IPS-15b (cell line): ENCODE results near the gene TRIM54.
"Not testable (repeated sequence)": the region's sequence is repeated elsewhere in the genome, so short reads cannot be mapped to it uniquely, and the experiment has no call there.

Experiments
- H3K27me3 ChIP-seq: one replicate; pipeline ENCODE4 v1.6.1; 2013; ENCODE audit warnings: low read length; ENCODE audit not compliant: control insufficient read depth, insufficient read depth
- H3K36me3 ChIP-seq: one replicate; pipeline ENCODE4 v1.6.1; 2013; ENCODE audit warnings: low read length; ENCODE audit not compliant: control insufficient read depth, insufficient read depth
- H3K4me1 ChIP-seq: one replicate; pipeline ENCODE4 v1.6.1; 2013; ENCODE audit warnings: mild to moderate bottlenecking, low read length; ENCODE audit not compliant: control insufficient read depth, insufficient read depth
- H3K4me3 ChIP-seq: one replicate; pipeline ENCODE4 v1.5.1; 2013; ENCODE audit warnings: low read depth, low read length
- H3K9ac ChIP-seq: one replicate; pipeline ENCODE4 v1.6.1; 2013; ENCODE audit warnings: low read depth, mild to moderate bottlenecking, low read length
- H3K9me3 ChIP-seq: one replicate; pipeline ENCODE4 v1.6.1; 2013; ENCODE audit warnings: mild to moderate bottlenecking, low read length; ENCODE audit not compliant: control insufficient read depth, insufficient read depth

Gene TRIM54

GRCh38 chr2:27294928-27295327 is 12.7 kb downstream of the TRIM54 start:
- Histone ChIP-seq H3K4me3 (no peak overlapping the region), H3K36me3 (no peaks in the 10 kb centered on the region), H3K9me3 (no peaks in the 10 kb centered on the region), H3K9ac (no peak overlapping the region), H3K4me1 (peaks cover 2% of the 10 kb centered on the region), H3K27me3 (no peaks in the 10 kb centered on the region)

DNA sequence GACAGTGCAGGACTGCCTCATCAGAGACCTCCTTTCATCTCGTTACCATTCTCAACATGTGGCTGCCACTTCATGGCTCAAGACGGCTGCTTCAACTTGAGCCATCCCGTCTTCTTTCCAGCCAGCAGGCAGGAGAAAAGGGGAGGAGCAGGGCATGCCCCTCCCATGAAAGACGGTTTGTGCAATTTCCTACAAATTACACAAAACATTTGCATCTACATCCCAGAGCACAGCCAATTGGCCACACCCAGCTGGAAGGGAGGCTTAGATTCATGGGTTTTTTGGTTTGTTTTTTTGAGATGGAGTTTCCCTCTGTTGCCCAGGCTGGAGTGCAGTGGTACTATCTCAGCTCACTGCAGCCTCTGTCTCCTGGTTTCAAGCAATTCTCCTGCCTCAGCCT is 14.3 kb downstream of the TRIM54 start:
- no peak overlapping the region for H3K9ac ChIP-seq
- no peaks in the 10 kb centered on the region for H3K36me3 ChIP-seq
- no peaks in the 10 kb centered on the region for H3K27me3 ChIP-seq
- H3K4me3 ChIP-seq = no peak overlapping the region
- H3K9me3 ChIP-seq = no peaks in the 10 kb centered on the region
- H3K4me1 ChIP-seq = peaks cover 2% of the 10 kb centered on the region

- H3K9me3 ChIP-seq = no peaks in the 10 kb centered on the region
- no peak overlapping the region for H3K4me3 ChIP-seq
- H3K36me3 ChIP-seq = no peaks in the 10 kb centered on the region
- no peaks in the 10 kb centered on the region for H3K4me1 ChIP-seq
- H3K9ac ChIP-seq = no peak overlapping the region
- H3K27me3 ChIP-seq = no peaks in the 10 kb centered on the region
Measured at GRCh38 chr2:27297195-27297594, 15.0 kb downstream of the TRIM54 start.

- no peaks in the 10 kb centered on the region for H3K9me3 ChIP-seq
Measured at GRCh38 chr2:27298391-27299080, 16.3 kb downstream of the TRIM54 start.

DNA sequence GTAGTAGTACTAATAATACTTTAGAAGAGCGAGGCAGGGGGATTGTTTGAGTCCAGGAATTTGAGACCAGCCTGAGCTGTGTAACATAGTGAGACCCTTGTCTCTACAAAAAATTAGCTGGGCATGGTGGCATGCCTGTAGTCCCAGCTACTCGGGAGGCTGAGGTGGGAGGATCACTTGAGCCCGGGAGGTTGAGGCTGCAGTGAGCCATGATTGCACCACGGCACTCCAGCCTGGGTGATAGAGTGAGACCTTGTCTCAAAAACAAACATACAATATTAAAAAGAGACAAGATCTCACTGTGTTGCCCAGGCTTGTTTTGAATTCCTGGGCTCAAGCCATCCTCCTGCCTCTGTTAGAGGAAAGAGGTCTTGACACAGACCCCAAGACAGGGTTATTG is 18.4 kb downstream of the TRIM54 start:
- H3K4me3 ChIP-seq, H3K9me3 ChIP-seq, H3K36me3 ChIP-seq, H3K4me1 ChIP-seq, H3K9ac ChIP-seq: not testable (repeated sequence)
- H3K27me3 ChIP-seq = peaks cover 13% of the 10 kb centered on the region

More at GRCh38 chr2:27298391-27299080, 16.3 kb downstream of the TRIM54 start:
- Histone ChIP-seq H3K27me3 (no peaks in the 10 kb centered on the region), H3K36me3 (no peaks in the 10 kb centered on the region), H3K4me1 (no peaks in the 10 kb centered on the region), H3K9ac (no peak overlapping the region), H3K4me3 (no peak overlapping the region)

- no peak overlapping the region for H3K4me3 ChIP-seq
- H3K36me3 ChIP-seq = no peaks in the 10 kb centered on the region
- no peak overlapping the region for H3K9ac ChIP-seq
- H3K27me3 ChIP-seq = peaks cover 40% of the 10 kb centered on the region
- H3K4me1 ChIP-seq = no peaks in the 10 kb centered on the region
- no peaks in the 10 kb centered on the region for H3K9me3 ChIP-seq
Measured at GRCh38 chr2:27303093-27304025, 21.1 kb downstream of the TRIM54 start.

DNA sequence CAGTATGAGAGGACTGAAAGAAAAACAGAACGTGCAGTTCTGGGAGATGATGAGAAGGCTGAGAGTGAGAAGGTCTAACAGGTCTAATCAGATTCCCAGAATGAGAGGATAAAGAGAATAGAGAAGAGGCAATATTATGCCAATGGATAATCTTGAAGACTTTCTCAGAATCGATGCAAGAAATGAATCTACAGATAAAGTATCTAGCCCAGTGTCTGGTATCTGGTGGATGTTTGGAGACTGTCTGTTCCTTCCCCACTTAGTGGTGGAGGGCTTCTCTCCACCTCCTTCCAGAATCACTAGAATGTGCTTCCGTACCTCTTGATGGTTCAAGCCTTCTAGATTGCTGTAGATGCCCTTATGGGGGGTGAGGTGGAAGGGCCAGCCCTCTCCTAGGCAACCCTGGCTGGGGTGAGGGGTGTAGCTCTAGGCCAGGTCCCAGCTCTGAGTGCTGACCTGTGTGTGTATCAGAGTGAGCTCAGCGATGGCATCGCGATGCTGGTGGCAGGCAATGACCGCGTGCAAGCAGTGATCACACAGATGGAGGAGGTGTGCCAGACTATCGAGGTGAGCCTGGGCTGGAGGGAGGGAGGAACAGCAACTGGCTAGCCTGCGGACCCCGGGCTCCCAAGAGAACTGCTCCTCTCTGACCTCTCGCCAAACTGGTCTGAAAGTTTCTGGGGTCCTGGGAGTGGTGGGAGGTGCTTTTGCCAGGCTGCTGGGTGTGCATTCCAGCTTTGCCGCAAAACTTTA is 22.4 kb downstream of the TRIM54 start:
- no peak overlapping the region for H3K4me3 ChIP-seq
- H3K4me1 ChIP-seq = no peaks in the 10 kb centered on the region
- H3K9me3 ChIP-seq = no peaks in the 10 kb centered on the region
- no peak overlapping the region for H3K9ac ChIP-seq
- peaks cover 50% of the 10 kb centered on the region for H3K27me3 ChIP-seq
- H3K36me3 ChIP-seq = no peaks in the 10 kb centered on the region

GRCh38 chr2:27305516-27305915 is 23.3 kb downstream of the TRIM54 start:
- Histone ChIP-seq H3K36me3 (no peaks in the 10 kb centered on the region), H3K4me3 (no peak overlapping the region)

DNA sequence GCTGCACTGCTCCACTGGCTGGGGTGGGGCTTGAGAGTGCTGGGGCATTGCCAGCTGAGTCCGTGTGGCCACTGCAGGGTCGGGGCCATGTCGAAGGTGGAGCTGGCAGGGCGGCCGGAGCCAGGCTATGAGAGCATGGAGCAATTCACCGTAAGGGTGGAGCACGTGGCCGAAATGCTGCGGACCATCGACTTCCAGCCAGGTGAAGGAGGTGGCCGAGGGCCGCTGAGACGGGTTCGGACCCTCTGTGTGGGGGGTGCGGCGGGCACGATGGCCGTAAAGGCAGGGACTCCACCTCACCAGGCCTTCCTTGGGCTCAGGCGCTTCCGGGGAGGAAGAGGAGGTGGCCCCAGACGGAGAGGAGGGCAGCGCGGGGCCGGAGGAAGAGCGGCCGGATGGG is 23.9 kb downstream of the TRIM54 start:
- no peaks in the 10 kb centered on the region for H3K9me3 ChIP-seq
- peak overlapping the region; percentile 43 for H3K4me3 ChIP-seq
- no peaks in the 10 kb centered on the region for H3K4me1 ChIP-seq
- peaks cover 50% of the 10 kb centered on the region for H3K27me3 ChIP-seq
- H3K36me3 ChIP-seq = no peaks in the 10 kb centered on the region
- H3K9ac ChIP-seq = no peak overlapping the region

More at GRCh38 chr2:27305516-27305915, 23.3 kb downstream of the TRIM54 start:
- Histone ChIP-seq H3K4me1 (no peaks in the 10 kb centered on the region), H3K9me3 (no peaks in the 10 kb centered on the region), H3K9ac (no peak overlapping the region), H3K27me3 (peaks cover 50% of the 10 kb centered on the region)

DNA sequence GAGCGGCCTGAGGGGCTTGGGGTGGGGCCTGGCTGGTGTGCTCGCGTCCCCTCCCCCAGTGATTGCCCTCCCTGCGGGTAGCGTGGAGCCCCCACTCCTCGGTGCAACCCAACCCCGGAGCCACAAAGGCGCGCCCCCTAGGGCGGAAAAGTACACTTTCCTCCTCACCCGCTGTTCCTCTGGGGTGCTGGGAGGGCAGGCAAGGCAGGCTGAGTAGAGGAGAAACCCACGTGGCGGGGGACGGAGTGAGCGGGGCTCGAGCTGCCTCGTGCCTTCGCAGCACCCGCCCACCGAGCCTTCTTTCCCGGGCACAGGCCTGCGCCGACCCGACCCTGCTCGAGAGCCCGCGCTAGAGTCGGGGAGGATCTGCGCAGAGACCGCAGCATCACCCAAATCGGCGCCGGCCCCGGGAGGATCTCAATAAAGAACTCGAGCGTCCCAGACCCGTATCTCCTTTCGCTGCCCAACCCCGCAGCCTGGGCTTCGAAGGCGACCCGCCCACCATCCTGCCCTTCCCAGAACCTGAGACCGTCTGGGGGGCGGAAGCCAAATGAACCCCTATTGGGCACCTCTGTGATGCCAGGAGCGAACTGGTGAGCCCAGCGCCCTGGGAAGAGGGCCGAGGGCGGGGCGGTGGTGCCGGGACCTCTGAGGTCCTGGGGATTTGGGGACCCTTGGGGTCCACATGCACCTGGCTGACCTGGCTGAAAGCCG is 24.5 kb downstream of the TRIM54 start:
- no peaks in the 10 kb centered on the region for H3K36me3 ChIP-seq
- H3K27me3 ChIP-seq = peaks cover 50% of the 10 kb centered on the region
- no peaks in the 10 kb centered on the region for H3K4me1 ChIP-seq
- H3K9ac ChIP-seq = no peak overlapping the region
- no peaks in the 10 kb centered on the region for H3K9me3 ChIP-seq
- peak overlapping the region; percentile 43 for H3K4me3 ChIP-seq

GRCh38 chr2:27307287-27307544 is 25.0 kb downstream of the TRIM54 start:
- H3K4me3 ChIP-seq = peak overlapping the region; percentile 43
- H3K4me1 ChIP-seq = no peaks in the 10 kb centered on the region
- no peak overlapping the region for H3K9ac ChIP-seq
- H3K36me3 ChIP-seq = no peaks in the 10 kb centered on the region
- no peaks in the 10 kb centered on the region for H3K9me3 ChIP-seq
- H3K27me3 ChIP-seq = peaks cover 50% of the 10 kb centered on the region
